ENCODE results near the gene MED27. TPM values are rescaled to one million over a fixed set of nuclear protein-coding genes. Genes with fewer than 3 reads are reported as not detected.

Gene MED27
- total RNA-seq, 4 donors from 2014 or later, result 12.9 to 21.8 (median 20.0) TPM

DNA sequence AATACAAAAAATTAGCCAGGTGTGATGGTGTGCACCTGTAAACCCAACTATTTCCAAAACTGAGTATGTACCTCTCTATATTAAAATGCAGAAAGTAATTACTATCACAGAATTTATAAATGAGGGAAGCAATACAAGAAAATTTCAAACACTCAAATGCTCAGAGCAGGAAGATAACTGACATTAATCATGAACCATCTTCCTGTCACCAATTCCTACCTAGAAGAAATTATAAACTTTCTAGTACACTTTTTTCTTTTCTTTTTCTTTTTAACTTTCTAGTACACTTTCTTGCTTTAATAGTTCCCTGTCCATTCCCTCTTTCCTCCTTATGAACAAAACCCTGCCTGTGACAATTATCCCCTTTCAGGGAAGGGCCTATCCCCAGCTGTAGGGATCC is 106.8 kb downstream of the MED27 start:
- Histone ChIP-seq H3K27ac (replicated peaks in 1 of 4) (no peak overlapping the region), H3K4me1 (peaks cover 0 to 3% (median 0%) of the 10 kb centered on the region in 4 donors), H3K4me3 (no peak overlapping the region), H3K9me3 (no peaks in the 10 kb centered on the region), H3K27me3 (no peaks in the 10 kb centered on the region), H3K36me3 (peaks cover 0 to 6% (median 0%) of the 10 kb centered on the region in 4 donors)
- intact Hi-C loops (cut with DNase I), result no loop called here
- no peak for DNase-seq (ENCODE audit: extremely low spot score)
- no peak for TF ChIP-seq CTCF (IDR thresholded peaks at IDR 0.05)
- TF ChIP-seq EP300 (IDR thresholded peaks at IDR 0.05), result no peak
- TF ChIP-seq POLR2AphosphoS5 (IDR thresholded peaks at IDR 0.05), result no peak
- no peak for TF ChIP-seq POLR2A (IDR thresholded peaks at IDR 0.05; ENCODE audit: low read depth)

GRCh38 chr9:131971482-131972074 is 108.1 kb downstream of the MED27 start:
- intact Hi-C loops (cut with DNase I), result no loop called here
- Histone ChIP-seq H3K4me1 (peaks cover 0 to 3% (median 0%) of the 10 kb centered on the region in 4 donors), H3K36me3 (peaks cover 0 to 6% (median 0%) of the 10 kb centered on the region in 4 donors), H3K4me3 (no peak overlapping the region), H3K9me3 (no peaks in the 10 kb centered on the region), H3K27ac (replicated peaks in 1 of 4) (no peak overlapping the region), H3K27me3 (no peaks in the 10 kb centered on the region)
- WGBS, result 93% methylated on average over 6 of the region's 6 CpGs
- TF ChIP-seq CTCF (IDR thresholded peaks at IDR 0.05), result no peak
- no peak for TF ChIP-seq POLR2AphosphoS5 (IDR thresholded peaks at IDR 0.05)
- no peak for TF ChIP-seq EP300 (IDR thresholded peaks at IDR 0.05)
- TF ChIP-seq POLR2A (IDR thresholded peaks at IDR 0.05; ENCODE audit: low read depth), result no peak
- DNase-seq (ENCODE audit: extremely low spot score), result no peak

GRCh38 chr9:131969469-131969989 is 110.1 kb downstream of the MED27 start:
- TF ChIP-seq POLR2A (IDR thresholded peaks at IDR 0.05; ENCODE audit: low read depth) (no peak), POLR2AphosphoS5 (IDR thresholded peaks at IDR 0.05) (no peak), CTCF (IDR thresholded peaks at IDR 0.05) (no peak), EP300 (IDR thresholded peaks at IDR 0.05) (no peak)
- intact Hi-C loops (cut with DNase I), result no loop called here
- H3K4me1 ChIP-seq, result peaks cover 0 to 3% (median 0%) of the 10 kb centered on the region in 4 donors
- DNase-seq (ENCODE audit: extremely low spot score), result no peak
- no peaks in the 10 kb centered on the region for H3K27me3 ChIP-seq
- 94% methylated on average over 5 of the region's 5 CpGs for WGBS
- peaks cover 0 to 6% (median 0%) of the 10 kb centered on the region in 4 donors for H3K36me3 ChIP-seq
- H3K27ac ChIP-seq (replicated peaks in 1 of 4), result no peak overlapping the region
- H3K9me3 ChIP-seq, result no peaks in the 10 kb centered on the region
- H3K4me3 ChIP-seq, result no peak overlapping the region

DNA sequence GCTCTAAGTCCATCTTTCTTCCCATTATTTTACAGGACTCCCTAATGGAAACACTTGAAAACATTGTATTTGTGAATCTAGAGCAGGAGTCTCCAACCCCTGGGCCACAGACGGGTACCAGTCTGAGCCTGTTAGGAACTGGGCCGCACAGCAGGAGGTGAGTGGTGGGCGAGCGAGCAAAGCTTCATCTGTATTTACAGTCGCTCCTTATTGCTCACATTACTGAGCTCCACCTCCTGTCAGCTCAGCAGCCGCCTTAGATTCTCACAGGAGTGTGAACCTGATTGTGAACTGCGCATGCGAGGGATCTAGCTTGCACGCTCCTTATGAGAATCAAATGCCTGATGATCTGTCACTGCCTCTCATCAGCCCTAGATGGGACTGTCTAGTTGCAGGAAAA is 111.0 kb downstream of the MED27 start:
- Histone ChIP-seq H3K4me1 (peaks cover 0 to 3% (median 0%) of the 10 kb centered on the region in 4 donors), H3K9me3 (no peaks in the 10 kb centered on the region), H3K27me3 (no peaks in the 10 kb centered on the region), H3K27ac (replicated peaks in 1 of 4) (no peak overlapping the region), H3K36me3 (peaks cover 0 to 6% (median 0%) of the 10 kb centered on the region in 4 donors), H3K4me3 (no peak overlapping the region)
- TF ChIP-seq POLR2AphosphoS5 (IDR thresholded peaks at IDR 0.05) (no peak), EP300 (IDR thresholded peaks at IDR 0.05) (no peak), POLR2A (IDR thresholded peaks at IDR 0.05; ENCODE audit: low read depth) (no peak), CTCF (IDR thresholded peaks at IDR 0.05) (no peak)
- no peak for DNase-seq (ENCODE audit: extremely low spot score)
- WGBS, result 100% methylated on average over 9 of the region's 9 CpGs
- intact Hi-C loops (cut with DNase I), result no loop called here
